GM04503 (cell line): ENCODE measurements around the gene DGKD.
"Not testable (repeated sequence)": the region's sequence is repeated elsewhere in the genome, so short reads cannot be mapped to it uniquely, and the experiment has no call there.

Source experiments
- DNase-seq: peaks from one replicate; pipeline ENCODE4 v3.0.0-alpha.2; 2012; ENCODE audit warnings: low read depth

Gene DGKD

GRCh38 chr2:233353769-233354499 lies at the start of gene DGKD:
TSS of gene DGKD (plus strand) at chr2:233354494. CDS start at chr2:233354519, 25 bp downstream.
- DNase-seq = no peak

- DNase-seq = no peak
Observed at GRCh38 chr2:233307565-233307964, 46.7 kb upstream of the DGKD start, which contains the start of gene SAG. TSS of gene SAG (plus strand) at chr2:233307816. CDS start at chr2:233309190, 1,374 bp downstream.

DNA sequence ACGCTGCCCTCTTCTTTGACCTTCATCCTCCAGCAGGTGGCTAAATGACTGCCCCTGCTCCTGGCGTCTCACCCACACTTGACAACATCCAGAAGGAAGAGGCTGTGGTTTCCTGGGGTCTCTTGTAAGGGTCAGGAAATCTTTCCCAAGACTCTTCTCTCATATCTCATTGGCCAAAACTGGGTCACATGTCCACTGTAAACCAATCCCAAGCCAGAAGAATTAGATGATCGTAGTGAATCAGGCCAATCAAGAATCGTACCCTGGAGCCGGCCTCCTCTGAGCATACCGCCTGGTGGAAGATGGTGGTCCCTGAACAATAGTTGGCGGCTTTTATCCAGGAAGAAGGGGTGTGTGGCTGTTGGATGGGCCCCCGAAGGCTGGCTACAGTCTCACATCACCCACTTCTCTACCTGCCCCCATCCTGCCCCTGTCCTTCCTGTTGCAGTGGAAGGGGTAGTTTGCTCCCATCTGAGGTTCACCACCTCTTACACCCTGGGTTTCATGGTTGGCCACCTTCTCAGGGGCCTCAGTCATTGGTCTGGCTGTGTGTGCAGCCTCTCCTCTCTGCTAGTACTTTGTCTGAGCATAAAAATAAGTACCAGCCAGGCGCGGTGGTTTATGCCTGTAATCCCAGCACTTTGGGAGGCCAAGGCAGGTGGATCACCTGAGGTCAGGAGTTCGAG lies 42.9 kb upstream of the DGKD start:
- no peak for DNase-seq

GRCh38 chr2:233312874-233313273 lies 41.4 kb upstream of the DGKD start:
- no peak for DNase-seq

DNA sequence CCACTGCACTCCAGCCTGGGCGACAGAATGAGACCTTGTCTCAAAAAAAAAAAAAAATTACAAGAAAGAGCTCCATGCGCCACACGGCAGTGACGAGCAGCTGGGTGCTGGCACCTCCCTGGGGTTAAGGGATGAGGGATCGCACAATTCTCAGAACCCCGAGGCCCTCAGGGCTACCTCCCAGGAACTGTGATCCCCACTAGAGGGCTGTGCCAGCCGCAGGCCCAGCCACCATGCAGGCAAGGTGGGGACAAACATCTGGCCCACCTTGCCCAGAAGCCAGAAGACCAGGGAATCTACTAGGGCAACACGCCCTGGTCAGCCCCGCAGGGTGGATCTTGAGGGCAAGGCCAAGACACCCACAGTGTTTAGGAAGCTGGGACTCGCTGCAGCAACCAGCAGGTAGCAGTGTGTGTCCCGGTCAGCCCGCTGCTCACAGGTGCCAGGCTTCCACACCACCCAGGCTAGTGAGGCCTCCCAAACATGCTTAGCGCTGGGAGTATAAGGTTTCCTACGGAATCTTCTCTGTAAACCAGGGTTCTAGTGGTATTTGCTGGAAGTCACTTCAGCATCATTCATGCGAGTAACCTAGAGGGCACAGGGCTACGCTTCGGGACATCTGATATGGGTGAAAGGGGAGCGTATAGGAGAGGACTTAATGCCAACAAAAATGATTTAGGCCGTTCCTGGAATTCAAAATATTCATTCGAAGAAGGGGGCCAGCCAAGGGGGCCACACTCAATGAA lies 39.9 kb upstream of the DGKD start:
- no peak for DNase-seq

GRCh38 chr2:233317196-233317943 lies 36.9 kb upstream of the DGKD start:
- no peak for DNase-seq

- no peak for DNase-seq
Observed at GRCh38 chr2:233319256-233319655, 35.0 kb upstream of the DGKD start.

DNA sequence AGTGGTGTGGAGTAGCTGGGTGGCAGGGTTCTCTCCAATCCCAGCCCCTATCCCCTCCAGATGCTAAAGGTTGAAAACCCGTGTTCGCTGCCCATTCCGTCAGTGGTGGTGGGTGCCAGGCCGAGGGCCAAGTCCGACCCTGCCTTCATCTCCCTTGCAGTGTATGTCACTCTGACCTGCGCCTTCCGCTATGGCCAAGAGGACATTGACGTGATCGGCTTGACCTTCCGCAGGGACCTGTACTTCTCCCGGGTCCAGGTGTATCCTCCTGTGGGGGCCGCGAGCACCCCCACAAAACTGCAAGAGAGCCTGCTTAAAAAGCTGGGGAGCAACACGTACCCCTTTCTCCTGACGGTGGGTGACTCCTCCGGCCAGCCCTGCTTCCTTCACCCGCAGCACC lies 33.8 kb upstream of the DGKD start:
- no peak for DNase-seq

GRCh38 chr2:233321166-233321565 lies 33.1 kb upstream of the DGKD start:
- DNase-seq = no peak

DNA sequence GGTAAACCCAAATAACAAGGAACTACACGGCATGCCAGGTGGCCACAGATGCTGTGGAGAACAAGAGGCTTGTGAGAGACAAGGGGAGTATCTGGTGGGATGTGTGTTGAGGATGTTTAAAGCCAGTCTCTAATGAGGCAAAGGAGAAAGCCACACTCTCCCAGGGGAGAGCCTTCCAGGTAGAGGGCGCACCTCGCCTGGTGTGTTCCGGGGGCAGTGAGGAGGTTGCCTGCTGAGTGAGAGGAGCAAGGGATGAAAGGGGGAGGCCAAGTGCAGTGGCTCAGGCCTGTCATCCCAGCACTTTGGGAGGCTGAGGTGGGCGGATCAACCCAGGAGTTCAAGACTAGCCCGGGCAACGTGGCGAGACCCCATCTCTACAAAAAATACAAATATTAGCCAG lies 30.4 kb upstream of the DGKD start:
- no peak for DNase-seq

DNA sequence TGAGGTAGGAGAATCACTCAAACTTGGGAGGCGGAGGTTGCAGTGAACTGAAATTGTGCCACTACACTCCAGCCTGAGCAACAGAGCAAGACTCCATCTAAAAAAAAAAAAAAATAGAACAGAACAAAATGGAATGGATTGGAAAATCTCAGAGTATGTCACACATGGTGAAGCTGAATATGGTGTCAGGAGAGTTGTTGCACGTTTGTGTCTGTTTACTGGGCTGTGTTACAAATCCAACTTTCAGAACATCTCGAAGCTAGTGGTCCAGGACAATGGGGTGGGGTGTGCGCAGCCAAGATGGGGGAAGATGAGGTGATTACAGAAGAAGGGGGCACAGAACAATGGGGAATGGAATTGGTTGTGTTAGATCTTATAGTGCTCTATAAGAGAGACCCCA lies 29.0 kb upstream of the DGKD start:
- DNase-seq = no peak

DNA sequence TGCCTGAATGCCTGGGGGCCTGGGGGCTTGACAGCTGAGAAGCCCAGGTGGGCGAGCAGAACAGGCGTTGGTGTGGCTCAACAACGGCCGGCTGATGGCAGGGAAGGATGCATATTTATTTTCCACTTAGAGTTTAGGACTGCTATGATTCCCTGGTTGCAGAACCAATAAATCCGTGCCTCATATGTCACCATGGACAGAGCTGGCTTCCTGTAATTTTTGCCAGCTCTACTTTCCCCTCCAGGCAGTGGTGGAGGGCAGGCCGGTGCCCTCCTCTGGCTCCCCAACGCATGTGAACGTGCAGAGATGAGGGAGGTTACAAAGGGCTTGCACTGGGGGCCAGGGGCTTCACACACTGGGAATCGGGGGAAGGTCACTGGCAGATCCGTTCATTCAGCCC lies 28.5 kb upstream of the DGKD start:
- no peak for DNase-seq

DNA sequence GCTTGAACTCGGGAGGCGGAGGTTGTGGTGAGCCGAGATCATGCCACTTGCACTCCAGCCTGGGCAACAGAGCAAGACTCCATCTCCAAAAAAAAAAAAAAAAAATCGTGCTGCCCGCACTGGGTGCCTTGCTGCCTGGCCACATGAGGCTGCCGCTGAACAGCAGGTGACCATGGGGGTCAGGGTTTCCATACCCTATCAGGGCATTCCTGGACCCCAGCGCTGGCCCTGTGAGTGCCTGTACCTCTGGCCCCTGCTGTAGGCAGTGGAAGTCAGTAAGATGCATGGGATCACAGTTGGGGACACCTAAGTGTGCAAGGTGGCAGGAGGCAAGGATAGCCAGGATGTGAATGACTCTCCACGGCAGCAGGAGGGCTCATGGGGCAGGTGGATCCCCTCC lies 27.8 kb upstream of the DGKD start:
- no peak for DNase-seq

DNA sequence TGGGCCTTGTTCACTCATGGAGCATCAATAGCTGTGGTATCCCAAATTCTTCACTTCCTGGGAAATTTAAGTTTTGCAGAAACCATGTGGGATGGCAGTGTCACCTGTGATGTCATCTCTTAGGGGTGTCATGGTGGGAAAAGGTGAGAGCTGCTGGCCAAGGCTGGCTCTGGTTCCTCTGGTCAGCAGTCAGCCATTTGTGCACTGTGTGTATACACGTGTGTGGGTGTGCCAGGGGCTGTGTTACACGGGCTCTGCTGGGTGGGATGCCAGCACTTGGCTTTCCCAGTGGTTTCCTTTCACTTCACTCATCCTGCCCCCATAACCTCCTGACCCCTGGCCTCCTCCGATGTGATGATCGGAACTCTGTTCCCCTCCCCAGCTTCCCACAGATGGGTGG lies 25.4 kb upstream of the DGKD start:
- DNase-seq = no peak

- DNase-seq = no peak
Observed at GRCh38 chr2:233329489-233330135, 24.7 kb upstream of the DGKD start.

GRCh38 chr2:233331536-233331935 lies 22.8 kb upstream of the DGKD start:
- no peak for DNase-seq

DNA sequence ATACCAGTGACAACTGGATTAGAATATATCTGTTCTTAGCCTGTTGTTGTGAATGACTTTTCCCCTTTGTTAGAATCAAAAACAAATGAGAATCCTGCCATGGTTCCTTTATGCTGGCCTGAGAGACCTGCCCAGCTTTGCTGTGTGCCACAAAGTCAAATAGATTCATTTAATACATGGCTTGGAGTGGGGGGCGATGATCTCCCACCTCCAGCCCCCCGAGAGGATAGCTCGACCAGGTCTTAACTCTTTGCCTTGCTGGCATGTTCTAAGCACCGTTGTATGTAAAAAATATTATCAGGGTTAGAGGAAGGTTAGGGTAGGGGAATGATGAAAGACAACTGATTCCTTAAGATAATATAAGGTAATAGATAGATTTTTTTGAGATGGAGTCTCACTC lies 22.2 kb upstream of the DGKD start:
- DNase-seq = no peak

DNA sequence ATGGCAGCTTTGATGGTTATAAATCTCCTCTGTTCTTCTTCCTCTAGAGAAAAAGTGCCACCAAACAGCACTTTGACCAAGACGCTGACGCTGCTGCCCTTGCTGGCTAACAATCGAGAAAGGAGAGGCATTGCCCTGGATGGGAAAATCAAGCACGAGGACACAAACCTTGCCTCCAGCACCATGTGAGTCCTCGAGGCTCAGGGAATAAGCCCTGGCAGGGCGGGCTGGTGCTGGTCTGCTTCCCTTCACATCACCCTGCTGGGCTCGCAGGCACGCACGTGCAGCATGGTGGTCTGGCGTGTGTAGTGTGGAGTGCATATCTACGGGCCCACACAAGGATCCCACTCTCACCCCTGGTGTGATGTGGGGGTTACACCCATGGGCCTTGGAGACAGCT lies 19.4 kb upstream of the DGKD start:
- DNase-seq = no peak

- not testable (repeated sequence) for DNase-seq
Observed at GRCh38 chr2:233336091-233336490, 18.2 kb upstream of the DGKD start.

GRCh38 chr2:233336541-233336940 lies 17.8 kb upstream of the DGKD start:
- no peak for DNase-seq

GRCh38 chr2:233338046-233338445 lies 16.2 kb upstream of the DGKD start:
- DNase-seq = no peak
